Thymus (tissue), 11 donors: ENCODE results near the gene RGS9. TPM values are rescaled to one million over a fixed set of nuclear protein-coding genes. Genes with fewer than 3 reads are reported as not detected.

ENCODE experiments used
- DNase-seq, 9 donors: peaks; one replicate each; pipeline ENCODE4 v3.0.0-alpha.2; 2013; ENCODE audit warnings: low spot score in 9 of 9, low read depth in 6 of 9, missing footprints in 1 of 9
- H3K27ac ChIP-seq, 2 donors: one replicate each; pipeline ENCODE4 v1.5.1; 2013; ENCODE audit warnings: control low read depth in 1 of 2, low read depth in 1 of 2, low read length in 1 of 2, mild to moderate bottlenecking in 1 of 2, moderate library complexity in 1 of 2
- H3K27me3 ChIP-seq, 2 donors: one replicate each; pipeline ENCODE4 v1.5.1; 2013; ENCODE audit warnings: low read length in 1 of 2; ENCODE audit not compliant: control insufficient read depth in 2 of 2, insufficient read depth in 1 of 2
- H3K36me3 ChIP-seq, 2 donors: one replicate each; pipeline ENCODE4 v1.5.1; 2013; ENCODE audit warnings: low read length in 1 of 2, mild to moderate bottlenecking in 1 of 2, moderate library complexity in 1 of 2; ENCODE audit not compliant: control insufficient read depth in 2 of 2, insufficient read depth in 2 of 2
- H3K4me1 ChIP-seq, 2 donors: one replicate each; pipeline ENCODE4 v1.5.1; 2013; ENCODE audit warnings: low read length in 2 of 2; ENCODE audit not compliant: control insufficient read depth in 2 of 2, insufficient read depth in 2 of 2
- H3K4me3 ChIP-seq, 2 donors: one replicate each; pipeline ENCODE4 v1.5.1; 2013; ENCODE audit warnings: low read length in 2 of 2, control low read depth in 1 of 2, mild to moderate bottlenecking in 1 of 2
- H3K9me3 ChIP-seq, 2 donors: one replicate each; pipeline ENCODE4 v1.5.1; 2013; ENCODE audit warnings: low read length in 1 of 2, mild to moderate bottlenecking in 1 of 2; ENCODE audit not compliant: control insufficient read depth in 2 of 2, insufficient read depth in 1 of 2
- WGBS: extraction: QIAGEN DNeasy Blood & Tissue Kit; methylation state at CpG from one replicate; pipeline ENCODE4 v1.1.7; 2013; 5-methylcytosine and 5-hydroxymethylcytosine counted together
- polyA plus RNA-seq: library from polyadenylated mRNA; stranded (reverse); fragments of 200-250 nt; gene quantifications from one replicate; pipeline ENCODE4 v1.2.3, GENCODE V29; 2013
- total RNA-seq: library from RNA; stranded (reverse); fragments of 120-200 nt; gene quantifications from one replicate; pipeline ENCODE4 v1.2.4, GENCODE V29; 2013
- donor health status: healthy.

The RGS9 gene
- total and polyA plus RNA-seq, 2 donors: 1.9 to 2.6 TPM

DNA sequence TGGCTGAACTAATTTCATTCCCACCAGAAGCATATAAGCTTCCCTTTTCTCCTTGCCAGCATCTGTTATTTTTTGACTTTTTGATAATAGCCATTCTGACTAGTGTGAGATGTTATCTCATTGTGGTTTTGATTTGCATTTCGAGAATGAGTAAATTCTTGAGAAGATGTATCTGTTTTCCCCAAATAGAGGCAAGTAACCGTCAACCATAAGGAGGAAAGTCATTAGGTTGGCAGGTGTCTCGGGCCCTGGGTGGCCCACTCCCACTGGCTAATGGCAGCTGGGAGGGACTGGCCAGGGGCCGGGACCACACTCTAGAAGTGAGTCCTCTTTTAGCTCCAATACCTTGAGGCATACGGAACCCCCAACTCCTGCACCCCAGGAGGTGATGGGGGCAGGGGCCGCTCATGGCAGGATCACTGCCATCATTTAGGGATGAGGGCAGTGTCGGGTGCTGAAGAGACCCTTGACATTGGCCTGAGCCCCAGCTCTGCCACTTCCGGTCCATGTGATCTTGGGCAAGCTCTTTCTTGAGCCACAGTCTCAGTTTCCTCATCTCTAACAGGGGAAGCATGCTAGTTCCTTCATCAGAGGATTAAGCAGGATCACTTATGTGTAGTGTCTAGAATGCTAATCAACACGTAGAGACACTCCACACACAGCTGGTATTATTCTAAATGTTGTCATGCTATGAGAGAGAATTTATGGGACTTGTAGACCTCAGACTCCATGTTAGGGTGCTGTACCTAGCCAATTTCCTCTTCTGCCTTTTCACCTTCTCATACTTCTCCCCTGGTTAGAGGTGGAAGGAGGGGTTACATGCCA, 44.3 kb downstream of the RGS9 start:
- 45% methylated on average over 9 of the region's 9 CpGs for WGBS
- peak in 1 of 9 donors; percentile 24 for DNase-seq
- Histone ChIP-seq H3K27ac (peak overlapping the region in 1 of 2 donors; percentile 45), H3K4me1 (peaks cover 6 to 36% of the 10 kb centered on the region in 2 donors), H3K36me3 (no peaks in the 10 kb centered on the region), H3K9me3 (no peaks in the 10 kb centered on the region), H3K27me3 (no peaks in the 10 kb centered on the region), H3K4me3 (no peak overlapping the region)

DNA sequence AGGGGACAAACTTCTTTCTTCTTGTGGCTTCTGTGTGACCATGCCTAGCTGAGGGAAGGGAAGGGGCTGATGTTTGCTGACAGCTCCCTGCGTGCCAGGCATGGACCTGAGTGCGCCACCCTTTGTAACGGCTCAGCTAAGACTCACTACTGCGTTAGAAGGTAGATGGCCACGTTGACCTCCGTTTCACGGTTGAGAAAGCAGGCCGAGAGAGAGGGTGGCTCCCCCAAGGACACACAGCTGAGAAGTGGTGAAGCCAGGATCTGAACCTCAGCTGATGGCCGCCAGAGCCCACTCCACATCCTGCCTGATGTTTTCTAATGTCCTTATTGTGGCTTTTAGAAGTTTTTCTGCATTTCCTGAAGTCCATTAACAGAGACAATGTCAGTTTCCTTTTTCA, 45.1 kb downstream of the RGS9 start:
- Histone ChIP-seq H3K4me1 (peaks cover 6 to 36% of the 10 kb centered on the region in 2 donors), H3K27ac (peak overlapping the region in 1 of 2 donors; percentile 45), H3K27me3 (no peaks in the 10 kb centered on the region), H3K36me3 (no peaks in the 10 kb centered on the region), H3K4me3 (no peak overlapping the region), H3K9me3 (no peaks in the 10 kb centered on the region)
- no peak for DNase-seq
- 26% methylated on average over 9 of the region's 9 CpGs for WGBS

DNA sequence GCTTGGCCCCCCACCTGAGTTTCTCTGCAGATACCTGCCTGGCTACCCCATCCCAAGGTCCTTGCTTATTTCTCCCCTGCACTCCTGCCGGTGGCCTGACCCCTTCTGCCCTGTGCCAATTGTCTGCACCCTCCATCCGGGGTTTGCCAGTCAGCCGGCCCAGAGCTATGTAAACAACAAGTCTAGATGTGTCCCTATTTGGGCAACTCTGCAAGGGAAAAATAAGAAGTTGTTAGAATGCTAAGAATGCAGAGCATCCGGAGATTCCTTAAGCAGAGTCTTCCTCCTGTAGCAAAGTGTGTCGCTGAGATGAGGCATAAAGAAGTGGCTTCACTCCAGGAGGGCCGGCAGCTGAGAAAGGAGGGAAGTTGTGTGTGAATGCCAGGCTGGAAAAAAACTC, 46.6 kb downstream of the RGS9 start:
- Histone ChIP-seq H3K4me3 (no peak overlapping the region), H3K36me3 (no peaks in the 10 kb centered on the region), H3K9me3 (no peaks in the 10 kb centered on the region), H3K27me3 (no peaks in the 10 kb centered on the region), H3K27ac (no peak overlapping the region), H3K4me1 (peaks cover 6 to 34% of the 10 kb centered on the region in 2 donors)
- 82% methylated on average over 6 of the region's 6 CpGs for WGBS
- DNase-seq: no peak

DNA sequence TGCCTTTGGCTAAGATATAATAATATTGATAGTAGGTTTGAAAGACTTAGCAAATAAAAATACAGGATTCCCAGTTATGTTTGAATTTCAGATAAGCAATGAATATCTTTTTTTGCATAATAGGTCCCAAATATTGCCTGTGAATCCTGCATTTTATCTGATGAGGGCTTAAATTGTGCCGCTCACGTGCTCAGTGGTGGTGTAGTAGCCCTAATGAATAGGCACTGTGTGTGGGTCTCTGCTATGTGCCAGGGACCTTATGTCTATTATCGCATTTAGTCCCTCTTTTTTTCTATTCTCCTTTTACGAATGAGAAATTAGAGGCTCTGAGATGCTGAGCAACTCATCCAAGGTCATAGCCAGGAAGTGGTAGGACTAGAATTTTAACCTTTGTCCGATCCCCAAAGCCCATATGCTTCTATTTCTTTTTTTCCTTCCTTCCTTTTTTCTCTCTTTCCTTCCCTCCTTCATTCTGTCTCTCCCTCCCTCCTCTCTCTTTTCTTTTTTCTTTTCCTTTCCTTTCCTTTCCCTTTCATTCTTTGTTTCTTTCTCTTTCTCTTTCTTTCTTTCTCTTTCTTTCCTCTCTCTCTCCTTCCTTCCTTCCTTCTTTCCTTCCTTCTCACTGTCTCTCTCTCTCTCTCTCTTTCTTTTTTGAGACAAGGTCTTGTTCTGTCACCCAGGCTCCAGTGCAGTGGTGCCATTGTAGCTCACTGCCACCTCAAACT, 47.2 kb downstream of the RGS9 start:
- Histone ChIP-seq H3K9me3 (no peaks in the 10 kb centered on the region), H3K27me3 (no peaks in the 10 kb centered on the region), H3K27ac (no peak overlapping the region), H3K36me3 (no peaks in the 10 kb centered on the region), H3K4me3 (no peak overlapping the region), H3K4me1 (peaks cover 6 to 28% of the 10 kb centered on the region in 2 donors)
- 83% methylated on average over 5 of the region's 5 CpGs for WGBS
- DNase-seq: no peak

DNA sequence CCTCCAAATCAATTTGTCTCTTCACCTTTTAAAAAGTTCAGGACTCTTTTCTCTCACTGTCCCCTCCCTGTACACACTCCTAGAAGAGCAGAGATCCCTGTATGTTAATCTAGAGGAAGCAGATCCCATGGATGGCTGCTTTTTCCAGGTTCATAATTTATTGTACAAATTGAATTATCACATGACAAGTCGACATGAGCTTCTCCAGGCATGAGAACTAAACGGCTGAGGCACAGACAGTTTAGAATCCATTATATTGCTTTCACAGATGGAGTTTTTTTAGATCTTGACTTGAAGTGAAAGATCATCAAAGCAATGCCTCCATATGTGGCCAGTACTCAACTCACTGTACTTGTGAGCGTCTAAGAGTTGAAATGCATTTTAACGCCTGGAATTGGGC, 47.9 kb downstream of the RGS9 start:
- Histone ChIP-seq H3K4me1 (peaks cover 6 to 21% of the 10 kb centered on the region in 2 donors), H3K27ac (no peak overlapping the region), H3K36me3 (no peaks in the 10 kb centered on the region), H3K27me3 (no peaks in the 10 kb centered on the region), H3K9me3 (no peaks in the 10 kb centered on the region), H3K4me3 (no peak overlapping the region)
- no peak for DNase-seq
- 92% methylated on average over 4 of the region's 4 CpGs for WGBS

DNA sequence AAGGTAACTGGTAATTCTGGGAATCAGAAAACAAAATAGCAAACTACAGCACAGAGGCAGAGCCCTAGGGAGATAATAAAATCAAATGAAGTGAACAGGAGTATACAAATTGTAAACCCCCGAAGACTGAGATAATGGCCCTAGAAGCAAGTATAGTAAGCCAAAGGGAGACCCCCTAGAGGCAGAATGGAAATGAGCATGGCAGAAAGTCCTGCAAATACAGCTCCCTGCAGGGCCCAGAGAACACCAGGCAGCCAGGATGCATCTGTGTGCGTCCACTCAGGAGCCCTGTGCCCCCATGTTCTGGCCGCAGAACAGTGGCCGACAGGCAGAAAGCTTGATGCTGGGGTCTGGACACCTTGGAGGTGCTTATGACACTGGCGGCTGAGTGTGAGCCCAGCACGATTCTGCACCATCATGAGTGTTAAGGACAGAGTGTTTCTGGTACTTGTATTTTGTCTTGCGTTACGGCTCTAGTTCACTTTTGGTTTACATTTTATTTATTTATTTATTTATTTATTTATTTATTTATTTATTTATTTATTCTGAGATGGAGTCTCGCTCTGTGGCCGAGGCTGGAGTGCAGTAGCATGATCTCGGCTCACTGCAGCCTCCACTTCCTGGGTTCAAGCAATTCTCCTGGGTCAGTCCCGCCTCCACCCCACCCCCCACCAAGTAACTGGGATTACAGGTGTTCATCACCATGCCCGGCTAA, 48.7 kb downstream of the RGS9 start:
- Histone ChIP-seq H3K4me1 (peaks cover 6 to 17% of the 10 kb centered on the region in 2 donors), H3K27me3 (no peaks in the 10 kb centered on the region), H3K4me3 (no peak overlapping the region), H3K36me3 (no peaks in the 10 kb centered on the region), H3K9me3 (no peaks in the 10 kb centered on the region), H3K27ac (no peak overlapping the region)
- 92% methylated on average over 13 of the region's 13 CpGs for WGBS
- DNase-seq: no peak

DNA sequence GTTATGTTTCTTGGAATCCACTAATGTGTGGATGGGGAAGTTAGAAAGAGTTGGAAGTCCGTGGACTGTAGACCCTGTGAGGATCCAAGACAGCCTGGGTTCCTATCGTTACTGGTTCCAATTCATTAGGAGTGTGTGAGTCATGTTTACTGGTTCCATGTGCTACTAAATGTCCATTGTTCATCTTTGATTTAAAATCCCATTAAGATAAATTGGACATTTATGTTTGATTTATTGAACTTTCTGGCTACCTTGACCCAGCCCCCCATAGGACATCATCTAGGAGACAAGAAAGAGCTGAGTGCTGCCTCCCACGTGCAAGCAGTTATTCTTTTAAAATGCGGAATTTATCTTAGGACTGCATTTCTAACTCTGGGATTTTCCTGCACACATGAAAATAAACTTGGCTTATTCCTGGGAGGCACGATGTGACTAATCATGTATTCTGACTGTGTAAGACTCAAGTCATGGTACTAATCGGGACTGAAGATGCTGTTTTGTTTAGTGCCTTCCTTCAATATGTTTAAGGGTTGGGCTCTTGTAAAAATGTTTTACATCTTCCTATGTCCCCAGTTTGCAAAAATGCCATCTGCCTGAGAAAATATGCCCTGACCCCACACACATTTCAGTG, 53.4 kb downstream of the RGS9 start:
- Histone ChIP-seq H3K27me3 (no peaks in the 10 kb centered on the region), H3K27ac (no peak overlapping the region), H3K9me3 (no peaks in the 10 kb centered on the region), H3K4me1 (no peaks in the 10 kb centered on the region), H3K4me3 (no peak overlapping the region), H3K36me3 (no peaks in the 10 kb centered on the region)
- DNase-seq: no peak
- 98% methylated on average over 6 of the region's 6 CpGs for WGBS

DNA sequence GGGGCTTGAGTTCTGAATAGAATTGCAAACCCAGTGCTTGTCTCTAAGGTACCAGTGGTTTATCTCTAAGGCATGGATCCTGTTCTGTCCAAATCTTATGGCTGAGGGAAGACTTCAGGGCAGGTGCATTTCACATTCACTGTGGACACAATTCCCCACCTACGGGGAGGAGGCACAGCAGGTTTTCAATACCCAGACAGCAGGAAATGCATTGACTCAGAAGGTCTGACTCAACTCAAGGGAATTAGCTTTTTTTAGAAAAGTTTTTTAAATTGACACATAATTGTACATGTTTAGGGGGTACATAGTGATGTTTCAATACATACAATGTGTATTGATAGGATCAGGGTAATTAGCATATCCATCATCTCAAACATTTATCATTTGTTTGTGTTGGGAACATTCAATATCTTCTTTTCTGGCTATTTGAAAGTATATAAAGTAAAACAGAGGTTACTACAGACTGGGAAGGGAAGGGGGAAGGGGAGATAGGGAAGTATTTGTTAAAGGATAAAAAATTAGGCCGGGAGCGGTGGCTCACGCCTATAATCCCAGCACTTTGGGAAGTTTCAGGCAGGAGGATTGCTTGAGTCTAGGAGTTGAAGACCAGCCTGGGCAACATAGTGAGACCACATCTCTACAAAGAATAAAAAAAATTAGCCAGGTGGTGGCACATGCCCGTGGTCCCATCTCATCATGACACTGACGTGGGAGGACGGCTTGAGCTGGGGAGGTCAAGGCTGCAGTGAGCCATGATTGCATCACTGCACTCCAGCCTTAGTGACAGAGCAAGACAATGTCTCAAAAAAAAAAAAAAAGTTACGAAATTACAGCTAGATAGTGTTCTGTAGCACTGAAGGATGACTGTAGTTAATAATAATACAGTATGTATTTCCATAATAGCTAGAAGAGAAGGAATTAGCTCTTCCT, 54.9 kb downstream of the RGS9 start:
- no peak for DNase-seq
- Histone ChIP-seq H3K36me3 (no peaks in the 10 kb centered on the region), H3K4me1 (peaks cover 0 to 6% of the 10 kb centered on the region in 2 donors), H3K27ac (no peak overlapping the region), H3K4me3 (no peak overlapping the region), H3K27me3 (no peaks in the 10 kb centered on the region), H3K9me3 (no peaks in the 10 kb centered on the region)
- WGBS: 83% methylated on average over 8 of the region's 8 CpGs
